OCI-LY7 (cell line): Measurements from ENCODE around the gene TRIML2. TPM values are rescaled to one million over a fixed set of nuclear protein-coding genes. Genes with fewer than 3 reads are reported as not detected.

Experiments used
- BruUV-seq: library from RNA; stranded (reverse); fragments of 400-500 nt; replicated peaks from 2 replicates; lab custom pipeline; 2021; lab: Mats Ljungman, UMichigan
- CTCF ChIA-PET: fragments of 300-600 bp; sonication (Branson Sonifier 250); formaldehyde crosslinking; loops from one replicate; lab custom pipeline; 2022; ENCODE audit warnings: antibody characterized with exemption; ENCODE audit not compliant: unreplicated experiment; lab: Charles Lee
- POLR2A ChIA-PET: fragments of 300-600 bp; sonication (Branson Sonifier 250); formaldehyde crosslinking; loops from one replicate; lab custom pipeline; 2022; ENCODE audit warnings: antibody characterized with exemption; lab: Charles Lee
- DNase-seq: peaks from one replicate; pipeline ENCODE4 v3.0.0-alpha.2; 2015; ENCODE audit warnings: low spot score
- H2AFZ ChIP-seq: fragments of 200-600 bp; sonication (generic), shearing (Covaris generic); 2 replicates; pipeline ENCODE4 v1.6.1; 2014; ENCODE audit warnings: mild to moderate bottlenecking, antibody characterized with exemption, low read length, moderate library complexity
- H3K27ac ChIP-seq: fragments of 200-600 bp; sonication (generic); 2 replicates; pipeline ENCODE4 v1.5.1; 2014; ENCODE audit warnings: mixed run types, low read depth, mild to moderate bottlenecking, moderate library complexity, low read length, inconsistent platforms; ENCODE audit not compliant: poor library complexity, severe bottlenecking
- H3K36me3 ChIP-seq: fragments of 200-600 bp; sonication (generic); 2 replicates; pipeline ENCODE4 v1.6.1; 2014; ENCODE audit warnings: mild to moderate bottlenecking, antibody characterized with exemption, low read length, moderate library complexity, mixed read lengths; ENCODE audit not compliant: insufficient read depth
- H3K4me1 ChIP-seq: fragments of 200-600 bp; sonication (generic); 2 replicates; pipeline ENCODE4 v1.5.1; 2014; ENCODE audit warnings: mild to moderate bottlenecking, low read length; ENCODE audit not compliant: insufficient read depth, poor library complexity, severe bottlenecking
- H3K4me2 ChIP-seq: fragments of 200-600 bp; sonication (generic); 2 replicates; pipeline ENCODE4 v1.6.1; 2014; ENCODE audit warnings: mild to moderate bottlenecking, low read length
- H3K4me3 ChIP-seq: fragments of 200-600 bp; sonication (generic); 2 replicates; pipeline ENCODE4 v1.5.1; 2014; ENCODE audit warnings: mild to moderate bottlenecking, low read depth, low read length; ENCODE audit not compliant: poor library complexity, severe bottlenecking
- H3K79me2 ChIP-seq: fragments of 200-600 bp; sonication (generic); 2 replicates; pipeline ENCODE4 v1.6.1; 2016; ENCODE audit warnings: low read depth, mild to moderate bottlenecking, low read length, moderate library complexity, mixed read lengths; ENCODE audit not compliant: insufficient read depth
- H3K9me2 ChIP-seq: fragments of 200-600 bp; sonication (generic); 2 replicates; pipeline ENCODE4 v1.6.1; 2016; ENCODE audit warnings: mild to moderate bottlenecking, low read length, mixed read lengths; ENCODE audit not compliant: insufficient read depth
- H3K9me3 ChIP-seq: fragments of 200-600 bp; sonication (generic); 2 replicates; pipeline ENCODE4 v1.6.1; 2014; ENCODE audit warnings: mild to moderate bottlenecking, mixed run types, low read length, mixed read lengths
- H4K20me1 ChIP-seq: fragments of 200-600 bp; sonication (generic); 2 replicates; pipeline ENCODE4 v1.6.1; 2014; ENCODE audit warnings: mild to moderate bottlenecking, antibody characterized with exemption, low read length, moderate library complexity, mixed read lengths; ENCODE audit not compliant: insufficient read depth
- EZH2phosphoT487 ChIP-seq: fragments of 200-600 bp; sonication (generic); IDR thresholded peaks from 2 replicates; pipeline ENCODE4 v1.6.1; 2018; ENCODE audit warnings: low read depth, borderline replicate concordance, mild to moderate bottlenecking, mixed run types, antibody characterized with exemption, low read length, moderate library complexity, mixed read lengths
- intact Hi-C: fragments of 100-400 bp; cut with micrococcal nuclease; formaldehyde crosslinking; loops from one replicate; pipeline ENCODE4 v1.10.0; 2022; ENCODE audit not compliant: unreplicated experiment
- total RNA-seq, 2 experiments: library from RNA; depleted of rRNA in 1 of 2; stranded (reverse); fragments of >200 nt in 1 of 2; shearing (Covaris generic) in 1 of 2; gene quantifications; 2 replicates each; pipeline ENCODE4 v1.2.3, GENCODE V29; 2014 to 2022
- TF ChIP-seq, protein P1 (sequence below): fragments of 200-600 bp; sonication (generic); conservative IDR thresholded peaks from 2 replicates; pipeline ENCODE4 v1.5.1; 2014; ENCODE audit warnings: mild to moderate bottlenecking, antibody characterized with exemption, low read length, moderate library complexity, mixed read lengths

Gene TRIML2
- total RNA-seq, 2 experiments from 2014 or later, result not detected

- POLR2A ChIA-PET, result no interaction called here
- H3K4me2 ChIP-seq, result no peak overlapping the region
- no peak for DNase-seq
- H3K9me3 ChIP-seq, result no peaks in the 10 kb centered on the region
- TF ChIP-seq EZH2phosphoT487, result no peak
- TF ChIP-seq, protein P1, sequence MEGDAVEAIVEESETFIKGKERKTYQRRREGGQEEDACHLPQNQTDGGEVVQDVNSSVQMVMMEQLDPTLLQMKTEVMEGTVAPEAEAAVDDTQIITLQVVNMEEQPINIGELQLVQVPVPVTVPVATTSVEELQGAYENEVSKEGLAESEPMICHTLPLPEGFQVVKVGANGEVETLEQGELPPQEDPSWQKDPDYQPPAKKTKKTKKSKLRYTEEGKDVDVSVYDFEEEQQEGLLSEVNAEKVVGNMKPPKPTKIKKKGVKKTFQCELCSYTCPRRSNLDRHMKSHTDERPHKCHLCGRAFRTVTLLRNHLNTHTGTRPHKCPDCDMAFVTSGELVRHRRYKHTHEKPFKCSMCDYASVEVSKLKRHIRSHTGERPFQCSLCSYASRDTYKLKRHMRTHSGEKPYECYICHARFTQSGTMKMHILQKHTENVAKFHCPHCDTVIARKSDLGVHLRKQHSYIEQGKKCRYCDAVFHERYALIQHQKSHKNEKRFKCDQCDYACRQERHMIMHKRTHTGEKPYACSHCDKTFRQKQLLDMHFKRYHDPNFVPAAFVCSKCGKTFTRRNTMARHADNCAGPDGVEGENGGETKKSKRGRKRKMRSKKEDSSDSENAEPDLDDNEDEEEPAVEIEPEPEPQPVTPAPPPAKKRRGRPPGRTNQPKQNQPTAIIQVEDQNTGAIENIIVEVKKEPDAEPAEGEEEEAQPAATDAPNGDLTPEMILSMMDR, result no peak
- no peaks in the 10 kb centered on the region for H4K20me1 ChIP-seq
- no peaks in the 10 kb centered on the region for H3K36me3 ChIP-seq
- no TSS peak for BruUV-seq
- H2AFZ ChIP-seq, result no peak overlapping the region
- H3K9me2 ChIP-seq, result no peaks in the 10 kb centered on the region
- H3K79me2 ChIP-seq, result no peaks in the 10 kb centered on the region
- no peak overlapping the region for H3K27ac ChIP-seq
- H3K4me3 ChIP-seq, result no peak overlapping the region
- intact Hi-C loops, result no loop called here
- H3K4me1 ChIP-seq, result no peaks in the 10 kb centered on the region
- CTCF ChIA-PET, result no interaction called here
Measured at GRCh38 chr4:188146618-188147017, 37.2 kb upstream of the TRIML2 start.

- Histone ChIP-seq H3K4me3 (no peak overlapping the region), H4K20me1 (no peaks in the 10 kb centered on the region), H3K9me3 (no peaks in the 10 kb centered on the region), H3K4me2 (no peak overlapping the region), H3K4me1 (no peaks in the 10 kb centered on the region), H3K79me2 (no peaks in the 10 kb centered on the region), H3K27ac (no peak overlapping the region), H2AFZ (no peak overlapping the region), H3K36me3 (no peaks in the 10 kb centered on the region), H3K9me2 (no peaks in the 10 kb centered on the region)
- no peak for TF ChIP-seq EZH2phosphoT487
- TF ChIP-seq, protein P1, result no peak
- ChIA-PET POLR2A (interaction anchor here (0.6 kb wide), 1 partner anchor 15 kb away, joined by 3 read pairs; no protein-coding TSS in a partner anchor), CTCF (no interaction called here)
- BruUV-seq, result no TSS peak
- DNase-seq, result no peak
- intact Hi-C loops, result no loop called here
Measured at GRCh38 chr4:188145601-188146000, 36.2 kb upstream of the TRIML2 start.

DNA sequence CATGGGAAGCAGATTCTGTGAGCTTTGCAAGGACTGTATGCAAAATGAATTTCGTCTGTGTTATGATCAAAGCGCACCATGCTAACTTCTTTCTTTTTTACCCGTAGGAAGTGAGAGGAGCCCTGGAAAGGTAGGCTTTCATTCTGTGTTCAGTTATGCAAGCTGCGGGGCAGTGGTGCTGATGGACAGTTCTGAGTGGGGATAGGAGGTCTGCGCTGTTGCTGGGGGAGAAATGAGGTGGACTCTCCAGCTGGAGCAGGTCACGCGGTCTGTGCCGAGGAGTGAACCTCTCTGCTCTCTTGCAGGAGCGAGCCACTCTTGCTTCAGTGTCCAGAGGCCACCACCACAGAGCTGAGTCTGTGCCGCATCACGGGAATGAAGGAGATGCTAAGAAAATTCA, 34.3 kb upstream of the TRIML2 start:
- H2AFZ ChIP-seq, result no peak overlapping the region
- intact Hi-C loops, result no loop called here
- no peak overlapping the region for H3K4me3 ChIP-seq
- H3K9me3 ChIP-seq, result no peaks in the 10 kb centered on the region
- H3K36me3 ChIP-seq, result no peaks in the 10 kb centered on the region
- no peak overlapping the region for H3K4me2 ChIP-seq
- H3K4me1 ChIP-seq, result no peaks in the 10 kb centered on the region
- DNase-seq, result no peak
- H3K79me2 ChIP-seq, result no peaks in the 10 kb centered on the region
- H3K27ac ChIP-seq, result no peak overlapping the region
- no peaks in the 10 kb centered on the region for H4K20me1 ChIP-seq
- no peaks in the 10 kb centered on the region for H3K9me2 ChIP-seq
- BruUV-seq, result no TSS peak
- TF ChIP-seq, protein P1, result no peak
- no peak for TF ChIP-seq EZH2phosphoT487
- ChIA-PET CTCF (no interaction called here), POLR2A (no interaction called here)
